Activated naive CD8-positive, alpha-beta T cell treated with anti-CD3 and anti-CD28 coated beads, Interleukin-2, amount 50 U/mL, for 16 hours (primary cell): ENCODE measurements around the gene MIER2.
A peak's percentile ranks its signal among the peaks of the same experiment; 100 is the strongest.
"Not testable (repeated sequence)": the region's sequence is repeated elsewhere in the genome, so short reads cannot be mapped to it uniquely, and the experiment has no call there.

Experiments
- DNase-seq: peaks from one replicate; pipeline ENCODE4 v3.0.0-alpha.2; 2020; ENCODE audit warnings: low read depth, low spot score

The MIER2 gene

GRCh38 chr19:344625-345319, at the start of gene MIER2:
MIER2 (minus strand) TSS chr19:344796; CDS start chr19:344782, 14 bp downstream.
- peak; percentile 71 for DNase-seq

GRCh38 chr19:393560-393959, 49.0 kb upstream of the MIER2 start:
- DNase-seq = not testable (repeated sequence)

GRCh38 chr19:392375-392970, 47.9 kb upstream of the MIER2 start:
- no peak for DNase-seq

GRCh38 chr19:391726-392374, 47.3 kb upstream of the MIER2 start:
- DNase-seq = no peak

DNA sequence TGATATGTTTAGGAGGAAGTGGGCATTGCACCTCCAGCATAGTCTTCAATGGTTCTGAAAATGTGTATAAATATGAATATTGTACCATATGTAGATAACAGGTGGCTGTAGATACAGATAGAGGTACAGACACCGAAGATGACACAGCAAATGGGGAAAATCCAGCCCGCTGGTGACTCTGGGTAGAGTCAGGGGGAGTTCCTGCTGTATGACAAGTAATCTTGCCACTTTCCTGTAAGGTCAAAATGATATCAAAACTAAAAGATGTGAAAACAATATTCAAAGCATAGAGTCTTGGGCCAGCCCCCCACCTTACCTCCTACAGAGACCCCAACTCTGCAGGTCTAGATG, 46.6 kb upstream of the MIER2 start:
- DNase-seq = no peak

- DNase-seq = no peak
Measured at GRCh38 chr19:390386-391206, 46.0 kb upstream of the MIER2 start.

DNA sequence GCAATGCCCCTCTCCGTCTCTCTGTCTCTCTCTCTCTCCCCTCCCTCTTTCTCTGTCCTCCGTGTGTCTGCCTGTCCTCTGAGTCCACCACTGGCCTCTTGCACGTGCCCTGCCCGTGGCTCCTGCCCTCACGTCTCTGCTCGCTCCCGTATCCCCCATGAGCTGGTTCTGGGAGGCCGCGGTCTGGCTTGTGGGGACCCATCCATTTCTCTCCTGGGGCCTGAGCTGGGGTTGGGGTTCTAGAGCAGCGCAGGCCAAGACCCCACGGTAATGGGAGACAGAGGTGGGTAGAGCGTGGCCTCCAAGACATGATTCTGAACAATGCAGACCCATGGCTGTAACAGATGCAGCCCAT, 45.3 kb upstream of the MIER2 start:
- DNase-seq = no peak

DNA sequence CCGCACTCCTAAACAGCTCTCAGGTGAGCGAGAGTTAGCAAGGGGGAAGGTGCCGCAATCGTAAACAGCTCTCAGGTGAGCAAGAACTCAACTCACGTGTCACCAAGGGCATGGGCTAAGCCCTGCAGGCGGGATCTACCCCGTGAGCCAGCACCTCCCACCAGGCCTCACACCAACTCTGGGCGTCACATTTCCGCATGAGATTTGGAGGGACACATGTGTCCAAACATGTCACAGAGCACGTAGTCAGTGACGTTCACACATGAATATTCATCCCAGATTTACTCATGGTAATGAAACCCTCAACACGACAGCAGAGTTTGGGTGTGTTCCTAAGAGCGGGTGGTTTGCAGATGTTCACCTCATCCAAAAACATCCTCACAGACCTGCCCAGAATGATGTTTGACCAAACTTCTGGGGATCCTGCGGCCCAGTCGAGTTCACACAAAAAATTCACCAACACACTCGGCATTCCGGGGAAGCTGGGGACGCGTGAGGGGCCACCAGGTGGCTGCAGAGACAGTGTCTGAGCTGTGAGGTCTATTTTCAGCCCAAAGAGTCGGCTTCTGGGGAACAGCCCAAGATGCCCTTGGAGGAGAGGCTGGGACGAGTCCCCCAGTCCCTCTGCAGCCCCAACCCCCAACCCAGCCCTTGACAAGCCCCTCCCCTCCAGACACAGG, 44.8 kb upstream of the MIER2 start:
- no peak for DNase-seq

GRCh38 chr19:388691-389090, 44.1 kb upstream of the MIER2 start:
- DNase-seq = no peak

DNA sequence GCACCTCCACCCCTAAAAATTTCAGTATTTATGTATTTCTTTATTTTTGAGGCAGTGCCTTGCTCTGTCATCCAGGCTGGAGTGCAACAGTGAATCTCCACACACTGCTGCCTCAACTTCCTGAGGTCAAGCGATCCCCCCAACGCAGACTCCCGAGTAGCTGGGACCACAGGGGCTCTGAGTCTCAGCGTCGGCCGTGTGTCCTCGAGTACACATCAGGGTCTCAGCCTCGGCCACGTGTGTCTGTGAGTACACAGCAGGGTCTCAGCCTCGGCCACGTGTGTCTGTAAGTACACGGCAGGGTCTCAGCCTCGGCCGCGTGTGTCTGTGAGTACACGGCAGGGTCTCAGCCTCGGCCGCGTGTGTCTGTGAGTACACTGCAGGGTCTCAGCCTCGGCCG, 43.2 kb upstream of the MIER2 start:
- no peak for DNase-seq

GRCh38 chr19:386632-387301, 42.2 kb upstream of the MIER2 start:
- DNase-seq = not testable (repeated sequence)

GRCh38 chr19:386189-386588, 41.6 kb upstream of the MIER2 start:
- DNase-seq = not testable (repeated sequence)

DNA sequence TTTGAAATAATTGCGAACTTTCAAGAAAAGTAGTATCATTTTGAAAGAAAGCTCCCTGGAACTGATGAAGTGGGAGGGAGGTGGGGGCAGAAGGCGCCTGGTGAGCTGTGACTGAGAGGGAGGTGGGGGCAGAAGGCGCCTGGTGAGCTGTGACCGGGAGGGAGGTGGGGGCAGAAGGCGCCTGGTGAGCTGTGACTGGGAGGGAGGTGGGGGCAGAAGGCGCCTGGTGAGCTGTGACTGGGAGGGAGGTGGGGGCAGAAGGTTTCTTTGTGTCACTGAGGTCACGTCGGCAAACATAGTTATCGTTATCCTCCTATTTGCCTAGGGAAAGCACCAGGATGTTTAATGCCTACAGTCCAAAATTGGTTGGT, 40.2 kb upstream of the MIER2 start:
- no peak for DNase-seq

GRCh38 chr19:383922-384798, 39.6 kb upstream of the MIER2 start:
- no peak for DNase-seq

DNA sequence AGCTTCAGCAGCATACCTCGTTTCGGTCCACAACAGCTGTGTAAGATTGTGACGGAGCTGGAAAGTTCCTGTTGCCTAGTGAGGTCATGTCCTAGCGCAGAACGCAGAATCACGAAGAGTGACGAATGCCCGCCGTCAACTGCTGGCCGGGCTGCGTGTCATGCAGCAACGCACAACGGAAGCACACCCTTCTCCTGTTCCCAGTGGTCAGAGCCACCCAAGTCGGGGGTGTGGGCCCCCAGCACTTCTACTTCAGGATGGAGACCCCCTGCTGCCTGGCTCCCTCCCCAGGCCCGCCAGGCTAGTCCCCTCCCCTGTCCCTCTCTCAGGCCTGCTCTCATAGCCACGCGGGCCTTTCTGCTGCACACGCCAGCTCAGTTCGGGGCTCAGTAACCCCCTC, 38.4 kb upstream of the MIER2 start:
- no peak for DNase-seq

- DNase-seq = not testable (repeated sequence)
Measured at GRCh38 chr19:382578-382977, 38.0 kb upstream of the MIER2 start.

DNA sequence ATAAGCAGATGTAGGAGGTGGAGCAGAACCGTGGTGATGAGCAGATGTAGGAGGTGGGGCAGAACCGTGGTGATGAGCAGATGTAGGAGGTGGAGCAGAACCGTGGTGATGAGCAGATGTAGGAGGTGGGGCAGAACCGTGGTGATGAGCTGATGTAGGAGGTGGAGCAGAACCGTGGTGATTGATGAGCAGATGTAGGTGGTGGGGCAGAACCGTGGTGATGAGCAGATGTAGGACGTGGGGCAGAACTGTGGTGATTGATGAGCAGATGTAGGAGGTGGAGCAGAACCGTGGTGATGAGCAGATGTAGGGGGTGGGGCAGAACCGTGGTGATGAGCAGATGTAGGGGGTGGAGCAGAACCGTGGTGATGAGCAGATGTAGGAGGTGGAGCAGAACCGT, 37.3 kb upstream of the MIER2 start:
- not testable (repeated sequence) for DNase-seq

GRCh38 chr19:380618-381219, 36.1 kb upstream of the MIER2 start:
- not testable (repeated sequence) for DNase-seq

- DNase-seq = no peak
Measured at GRCh38 chr19:379796-380195, 35.2 kb upstream of the MIER2 start.

GRCh38 chr19:378706-379105, 34.1 kb upstream of the MIER2 start:
- DNase-seq = no peak
